ENCODE results near the gene CLTB.
"Not testable (repeated sequence)": the region's sequence is repeated elsewhere in the genome, so short reads cannot be mapped to it uniquely, and the experiment has no call there.

The CLTB gene, protein sequence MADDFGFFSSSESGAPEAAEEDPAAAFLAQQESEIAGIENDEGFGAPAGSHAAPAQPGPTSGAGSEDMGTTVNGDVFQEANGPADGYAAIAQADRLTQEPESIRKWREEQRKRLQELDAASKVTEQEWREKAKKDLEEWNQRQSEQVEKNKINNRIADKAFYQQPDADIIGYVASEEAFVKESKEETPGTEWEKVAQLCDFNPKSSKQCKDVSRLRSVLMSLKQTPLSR

DNA sequence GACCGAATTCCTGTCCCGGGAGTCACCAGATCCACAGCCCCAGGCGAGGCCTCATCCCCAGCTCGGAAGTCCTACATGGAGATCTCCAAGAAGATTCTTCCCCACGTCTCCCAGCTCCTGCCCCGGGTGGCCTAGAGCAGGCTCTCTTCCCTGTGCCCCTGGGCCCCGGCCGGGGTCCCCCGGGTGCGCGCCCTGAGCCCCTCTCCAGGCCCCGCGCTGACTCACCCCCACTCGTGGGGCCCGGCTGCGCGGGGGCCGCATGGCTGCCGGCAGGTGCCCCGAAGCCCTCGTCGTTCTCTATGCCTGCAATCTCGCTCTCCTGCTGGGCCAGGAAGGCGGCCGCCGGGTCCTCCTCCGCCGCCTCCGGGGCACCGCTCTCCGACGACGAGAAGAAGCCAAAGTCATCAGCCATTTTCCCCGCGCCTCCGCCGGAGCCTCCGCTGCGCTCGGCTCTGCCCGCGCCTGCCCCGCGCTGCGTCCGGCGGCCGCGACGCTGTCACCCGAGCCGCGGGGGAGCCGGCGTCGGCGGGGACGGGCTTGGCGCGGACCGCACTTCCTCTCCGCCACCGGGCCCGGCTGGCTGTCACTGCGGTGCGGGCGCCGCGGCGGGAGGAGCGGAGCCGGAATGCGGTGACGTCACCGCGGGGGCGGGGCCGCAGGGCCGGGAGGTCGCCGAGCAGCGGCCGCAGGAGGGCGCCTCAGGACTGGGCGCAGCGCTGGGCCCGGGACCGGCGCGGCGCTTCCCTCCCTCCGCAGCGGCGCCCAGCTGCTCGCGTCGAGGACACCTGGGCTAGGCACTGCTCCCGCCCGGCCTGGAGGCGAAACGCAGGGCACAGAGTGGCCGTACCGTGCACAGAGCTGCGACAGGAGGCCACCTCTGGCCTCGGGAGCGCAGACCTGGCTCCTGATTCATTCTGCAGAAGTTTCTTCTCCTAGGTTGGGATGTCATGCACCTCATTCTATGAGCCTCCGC, at the start of gene CLTB:
TSS of gene CLTB (minus strand) at position 588 of the 973 bp plus-strand sequence. CDS start at position 412, 176 bp downstream.
- DNase-seq (ENCODE audit: low spot score), result peak; percentile 91

DNA sequence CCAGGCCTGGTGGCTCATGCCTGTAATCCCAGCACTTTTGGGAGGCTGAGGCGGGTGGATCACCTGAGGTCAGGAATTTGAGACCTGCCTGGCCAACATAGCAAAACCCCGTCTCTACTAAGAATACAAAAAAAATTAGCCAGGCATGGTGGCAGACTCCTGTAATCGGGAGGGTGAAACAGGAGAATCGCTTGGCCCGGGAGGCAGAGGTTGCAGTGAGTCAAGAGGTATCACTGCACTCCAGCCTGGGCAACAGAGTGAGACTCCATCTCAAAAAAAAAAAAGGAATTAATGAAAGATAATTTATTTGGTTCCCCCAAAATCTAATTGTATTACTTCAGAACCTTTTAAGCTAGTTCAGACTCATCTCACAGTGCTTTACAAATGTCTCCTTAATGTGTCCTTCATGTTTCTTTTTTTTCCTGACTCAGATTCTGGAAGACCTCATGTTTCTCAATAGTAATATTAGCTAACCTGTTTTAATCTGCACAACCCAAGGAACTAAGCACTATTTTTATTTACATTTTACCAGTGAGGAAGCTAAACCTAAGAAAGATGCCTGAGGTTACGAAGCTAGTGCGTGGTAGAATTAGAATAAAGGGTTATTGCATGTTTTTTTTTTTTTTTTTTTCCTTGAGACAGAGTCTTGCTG, 46.9 kb upstream of the CLTB start:
- no peak for DNase-seq (ENCODE audit: low spot score)

DNA sequence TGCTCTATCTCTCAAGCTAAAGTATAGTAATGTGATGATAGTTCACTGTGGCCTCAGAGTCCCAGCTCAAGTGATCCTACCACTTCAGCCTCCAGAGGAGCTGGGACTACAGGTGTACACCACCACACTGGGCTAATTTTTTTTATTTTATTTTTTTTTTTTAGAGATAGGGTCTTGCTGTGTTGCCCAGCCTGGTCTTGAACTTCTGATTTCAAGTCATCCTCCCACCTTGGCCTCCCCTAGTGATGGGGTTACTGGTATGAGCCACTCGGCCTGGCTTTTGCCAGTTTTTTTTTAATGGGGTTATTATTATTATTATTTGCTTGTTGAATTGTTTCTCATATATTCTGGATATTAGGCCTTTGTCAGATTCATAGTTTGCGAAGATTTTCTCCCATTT, 45.0 kb upstream of the CLTB start:
- no peak for DNase-seq (ENCODE audit: low spot score)

DNA sequence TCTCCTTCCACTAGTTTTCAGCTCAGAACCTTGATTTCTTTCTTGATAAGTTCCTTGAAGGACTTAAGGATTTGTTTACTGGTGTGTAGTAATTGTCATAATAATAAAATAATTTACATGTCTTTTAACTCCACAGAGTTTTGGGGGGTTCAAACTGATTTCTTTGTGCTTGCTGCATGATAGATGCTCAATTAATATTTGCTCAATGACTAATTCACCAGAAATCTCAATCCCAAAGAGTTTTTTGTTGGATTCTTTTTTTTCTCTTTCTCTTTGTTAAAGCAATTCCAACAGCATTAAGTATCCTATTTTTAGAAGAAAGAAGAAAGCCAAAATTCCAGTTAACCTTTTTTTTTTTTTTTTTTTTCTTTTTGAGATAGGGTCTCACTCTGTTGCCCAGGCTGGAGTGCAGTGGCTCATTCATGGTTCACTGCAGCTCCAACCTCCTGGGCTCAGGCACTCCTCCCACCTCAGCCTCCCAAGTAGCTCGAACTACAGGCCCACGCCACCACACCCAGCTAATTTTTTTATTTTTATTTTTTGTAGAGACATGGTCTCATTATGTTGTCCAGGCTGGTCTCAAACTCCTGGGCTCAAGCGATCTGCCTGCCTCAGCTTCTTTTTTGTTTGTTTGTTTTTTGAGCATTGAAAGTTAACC, 42.7 kb upstream of the CLTB start:
- DNase-seq (ENCODE audit: low spot score), result no peak

DNA sequence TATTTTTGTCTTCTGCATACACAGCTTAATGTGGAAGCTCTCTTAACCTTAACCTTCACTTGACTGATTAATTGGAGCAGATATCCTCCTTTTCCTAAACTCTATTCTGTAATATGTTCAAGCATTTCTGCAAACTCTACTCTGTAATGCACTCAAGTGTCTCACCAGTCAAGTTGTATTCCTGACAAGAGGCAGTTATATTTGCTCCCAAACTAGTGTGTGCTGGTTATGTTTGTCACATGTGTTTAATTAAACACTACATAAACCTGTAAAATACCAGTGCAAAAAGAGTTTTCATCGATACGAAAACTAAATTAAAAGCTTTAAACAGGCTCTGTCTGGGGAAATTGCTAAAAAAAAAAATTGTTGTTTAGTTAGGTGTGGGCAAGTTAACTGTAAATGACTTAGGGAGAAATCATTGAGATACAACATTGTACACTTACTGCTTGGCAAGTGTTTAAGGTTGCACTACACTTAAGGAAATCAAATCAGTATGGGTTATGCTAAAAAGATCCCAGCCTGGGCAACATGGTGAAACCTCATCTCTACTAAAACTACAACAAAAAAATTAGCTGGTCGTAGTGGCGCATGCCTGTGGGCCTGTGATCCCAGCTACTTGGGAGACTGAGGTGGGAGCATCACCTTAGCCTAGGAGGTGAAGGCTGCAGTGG, 38.5 kb upstream of the CLTB start:
- DNase-seq (ENCODE audit: low spot score), result no peak

DNA sequence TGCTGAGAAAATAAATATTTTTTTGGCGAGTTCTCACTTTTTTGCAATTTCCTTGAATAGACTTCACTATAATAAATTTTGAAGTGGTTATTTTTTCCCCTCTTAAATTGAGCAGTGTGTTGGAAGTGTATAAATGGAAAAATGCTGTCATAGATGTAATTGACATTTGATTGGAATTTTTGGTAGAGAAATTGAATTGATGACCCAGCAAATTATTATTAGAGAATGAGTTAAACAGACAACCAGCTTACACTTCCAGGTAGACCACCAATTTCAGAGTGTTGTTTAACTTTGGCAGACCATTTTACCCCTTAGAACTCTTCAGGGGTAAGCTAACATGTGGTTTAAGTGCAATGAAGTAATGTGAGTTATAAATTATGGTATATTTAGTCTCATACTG, 33.7 kb upstream of the CLTB start:
- DNase-seq (ENCODE audit: low spot score), result no peak

DNA sequence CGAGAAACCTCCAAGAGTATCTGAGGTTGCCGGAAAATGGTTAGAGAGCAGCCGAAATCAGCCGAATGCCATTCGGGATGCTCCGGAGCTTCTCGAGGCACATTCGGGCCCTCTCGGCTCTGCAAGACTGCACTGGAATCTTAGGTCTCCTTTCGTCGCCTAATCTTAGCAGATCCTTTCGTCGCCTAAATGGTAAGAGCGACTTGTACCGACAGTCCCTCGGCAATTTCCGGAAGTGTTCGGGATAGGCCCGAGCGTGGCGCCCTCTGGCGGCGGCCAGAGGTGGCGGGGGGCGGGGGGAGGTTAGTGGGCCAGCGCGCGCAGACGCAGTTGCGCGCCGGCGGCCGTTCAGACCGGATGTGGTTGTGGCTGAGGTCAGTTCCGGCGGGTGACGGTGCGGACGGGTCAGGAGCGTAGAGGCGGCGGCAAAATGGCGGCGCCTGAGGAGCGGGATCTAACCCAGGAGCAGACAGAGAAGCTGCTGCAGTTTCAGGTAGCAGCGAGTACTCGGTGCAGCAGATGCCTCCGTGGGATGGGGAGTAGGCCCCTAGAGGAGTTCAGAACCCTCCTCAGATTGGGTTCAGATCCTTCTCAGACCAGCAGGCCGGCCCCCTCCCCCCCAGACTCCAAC, 31.8 kb upstream of the CLTB start, which contains the start of gene FAF2:
TSS of gene FAF2 (plus strand) at position 408 of the 631 bp plus-strand sequence. CDS start at position 431, 23 bp downstream.
- DNase-seq (ENCODE audit: low spot score), result peak; percentile 100

DNA sequence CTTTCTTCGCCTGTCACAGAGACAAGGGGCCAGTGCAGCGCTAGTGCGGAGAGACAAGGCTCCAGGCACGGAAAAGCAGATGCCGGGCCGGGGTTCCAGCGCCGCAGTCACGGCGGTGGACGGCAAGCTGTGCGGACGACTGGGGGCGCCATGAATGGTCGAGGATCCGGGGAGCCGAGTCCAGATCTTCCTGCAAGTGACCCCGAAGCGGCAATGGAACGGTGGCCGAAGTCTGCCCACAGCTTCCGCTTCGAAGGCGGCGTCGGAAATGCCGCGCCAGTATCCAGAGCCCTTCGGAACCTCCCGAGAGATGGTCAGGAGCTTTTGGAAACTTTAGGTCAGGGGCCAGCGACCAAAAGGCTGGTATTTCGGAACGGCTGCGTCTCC, 31.2 kb upstream of the CLTB start:
- DNase-seq (ENCODE audit: low spot score), result no peak

DNA sequence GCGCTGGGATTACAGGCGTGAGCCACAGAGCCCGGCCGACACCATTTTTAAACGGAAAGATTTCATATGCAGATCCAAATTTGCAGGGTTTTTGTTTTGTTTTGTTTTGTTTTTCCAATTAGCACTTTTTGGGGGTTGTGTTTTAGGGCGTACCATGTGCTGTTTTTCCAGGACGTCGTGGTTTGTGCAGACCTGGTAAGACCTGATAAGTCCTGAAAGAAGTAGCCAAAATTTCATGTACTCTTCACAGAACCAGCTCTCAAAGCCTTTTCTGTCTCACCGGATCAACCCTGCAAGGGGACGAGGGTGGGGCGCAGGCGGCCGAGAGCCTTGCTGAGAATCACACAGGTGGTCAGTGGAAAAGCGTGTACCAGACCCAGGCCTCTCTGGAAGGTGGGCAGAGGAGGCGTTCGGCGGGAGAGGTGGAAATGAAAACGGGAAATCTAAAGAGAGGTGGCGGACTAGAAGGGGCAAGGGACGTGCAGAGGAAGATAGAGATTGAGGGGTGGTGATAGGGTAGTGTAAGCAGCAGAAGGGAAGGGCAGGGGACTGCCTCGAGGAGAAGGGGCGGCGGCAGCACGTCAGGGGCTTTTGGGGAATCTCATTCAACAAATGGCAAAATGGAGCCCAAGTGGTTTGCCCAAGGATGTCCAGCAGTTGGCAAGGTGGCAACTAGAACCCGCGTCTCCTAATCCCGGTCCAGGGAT, 30.7 kb upstream of the CLTB start:
- DNase-seq (ENCODE audit: low spot score), result no peak

DNA sequence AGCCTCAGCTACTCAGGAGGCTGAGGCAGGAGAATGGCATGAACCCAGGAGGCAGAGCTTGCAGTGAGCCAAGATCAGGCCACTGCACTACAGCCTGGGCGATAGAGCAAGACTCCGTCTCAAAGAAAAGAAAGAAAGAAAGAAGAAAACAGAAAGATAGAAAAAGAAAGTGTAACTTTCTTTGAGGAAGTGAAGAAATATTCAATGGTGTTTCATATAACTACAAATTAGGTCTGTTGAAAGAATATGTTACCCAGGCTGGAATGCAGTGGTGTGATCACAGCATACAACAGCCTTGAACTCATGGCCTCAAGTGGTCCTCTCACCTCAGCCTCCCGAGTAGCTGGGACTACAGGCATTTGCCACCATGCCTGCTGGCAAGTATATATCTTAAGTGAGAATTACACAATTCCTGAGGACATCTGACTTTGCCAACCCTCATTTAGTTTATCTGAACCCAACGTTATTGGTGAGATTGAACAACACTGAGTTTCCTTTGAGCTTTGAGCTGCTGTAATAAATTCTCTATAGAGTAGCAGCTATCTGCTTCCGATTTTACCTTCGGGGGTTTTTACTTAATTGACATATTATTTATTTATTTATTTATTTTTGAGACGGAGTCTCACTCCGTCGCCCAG, 29.8 kb upstream of the CLTB start:
- no peak for DNase-seq (ENCODE audit: low spot score)

DNA sequence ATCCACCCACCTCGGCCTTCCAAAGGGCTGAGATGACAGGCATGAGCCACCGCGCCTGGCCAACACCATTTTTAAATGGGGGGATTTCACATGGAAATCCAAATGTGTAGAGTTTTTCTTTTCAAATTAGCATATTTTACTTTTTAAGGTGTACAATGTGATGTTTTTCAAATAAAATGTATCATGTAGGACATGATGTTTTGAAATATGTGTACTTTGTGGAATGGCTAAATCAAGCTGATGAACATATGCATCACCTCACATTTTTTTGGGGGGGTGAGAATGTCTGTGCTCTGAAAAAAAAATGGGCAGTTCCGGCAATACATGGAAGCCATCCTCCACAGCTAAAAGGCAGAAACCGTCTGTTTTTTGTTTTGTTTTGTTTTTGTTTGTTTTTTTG, 28.4 kb upstream of the CLTB start:
- no peak for DNase-seq (ENCODE audit: low spot score)

DNA sequence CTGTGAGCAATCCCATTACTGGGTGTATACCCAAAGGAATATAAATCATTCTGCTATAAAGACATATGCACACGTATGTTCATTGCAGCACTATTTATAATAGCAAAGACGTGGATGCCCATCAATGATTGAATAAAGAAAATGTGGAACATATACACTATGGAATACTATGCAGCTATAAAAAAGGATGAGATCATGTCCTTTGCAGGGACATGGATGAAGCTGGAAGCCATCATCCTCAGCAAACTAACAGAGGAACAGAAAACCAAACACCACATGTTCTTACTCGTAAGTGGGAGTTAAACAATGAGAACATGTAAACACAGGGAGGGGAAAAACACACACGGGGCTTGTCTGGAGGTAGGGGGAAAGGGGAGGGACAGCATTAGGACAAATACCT, 26.6 kb upstream of the CLTB start:
- DNase-seq (ENCODE audit: low spot score), result not testable (repeated sequence)

DNA sequence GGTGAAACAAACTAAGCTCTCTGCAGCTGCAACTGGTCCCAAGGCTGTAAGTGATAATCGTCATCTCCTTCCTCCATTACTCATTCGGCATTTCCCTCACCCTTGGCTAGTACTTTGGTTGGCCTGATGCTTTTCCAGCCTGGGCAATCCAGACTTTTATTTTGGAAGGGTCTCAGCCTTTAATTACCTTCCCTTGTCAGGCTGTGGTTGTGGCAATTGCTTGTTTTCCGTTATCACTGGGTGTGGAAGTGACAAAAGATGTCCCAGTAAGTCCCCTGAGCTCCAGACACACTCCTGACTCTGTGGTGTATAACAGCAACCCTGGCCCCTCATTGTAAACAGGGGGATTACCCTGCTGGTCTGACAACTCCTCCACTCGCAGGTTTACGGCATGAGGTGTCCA, 25.6 kb upstream of the CLTB start:
- DNase-seq (ENCODE audit: low spot score), result peak; percentile 57

DNA sequence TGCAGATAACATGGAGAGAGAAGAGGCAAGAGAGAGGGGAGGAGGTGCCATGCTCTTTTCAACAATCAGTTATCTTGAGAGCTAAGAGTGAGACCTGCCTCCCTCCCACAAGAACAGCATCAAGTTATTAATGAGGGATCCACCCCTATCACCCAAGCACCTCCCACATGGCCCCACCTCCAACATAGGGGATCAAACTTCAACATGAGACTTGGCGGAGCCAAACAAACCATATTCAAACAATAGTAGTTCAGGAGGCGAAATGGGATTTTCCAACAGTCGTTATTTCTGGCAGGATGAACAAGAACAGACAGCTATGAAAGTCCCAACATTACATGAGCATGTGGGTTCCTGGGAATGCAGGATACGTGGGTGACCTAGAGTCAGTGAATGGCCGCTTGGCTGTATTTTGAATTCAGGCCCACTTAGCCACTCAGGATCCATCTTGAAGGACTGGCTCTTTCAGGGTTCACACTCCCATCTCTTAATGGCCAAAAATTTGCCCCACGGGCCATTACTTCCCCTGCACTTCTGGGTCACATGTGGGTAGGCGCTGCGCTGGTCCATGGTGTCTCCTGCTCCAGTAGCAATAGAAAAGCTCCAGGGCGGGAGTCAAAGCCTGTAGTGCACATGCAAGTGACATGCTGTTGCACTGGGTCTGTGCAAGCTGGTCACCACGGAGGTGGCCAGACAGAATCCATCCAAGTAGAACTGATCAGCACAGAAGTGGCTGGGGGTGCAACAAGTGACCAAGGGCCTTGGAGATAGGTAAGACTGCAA, 24.8 kb upstream of the CLTB start:
- no peak for DNase-seq (ENCODE audit: low spot score)

DNA sequence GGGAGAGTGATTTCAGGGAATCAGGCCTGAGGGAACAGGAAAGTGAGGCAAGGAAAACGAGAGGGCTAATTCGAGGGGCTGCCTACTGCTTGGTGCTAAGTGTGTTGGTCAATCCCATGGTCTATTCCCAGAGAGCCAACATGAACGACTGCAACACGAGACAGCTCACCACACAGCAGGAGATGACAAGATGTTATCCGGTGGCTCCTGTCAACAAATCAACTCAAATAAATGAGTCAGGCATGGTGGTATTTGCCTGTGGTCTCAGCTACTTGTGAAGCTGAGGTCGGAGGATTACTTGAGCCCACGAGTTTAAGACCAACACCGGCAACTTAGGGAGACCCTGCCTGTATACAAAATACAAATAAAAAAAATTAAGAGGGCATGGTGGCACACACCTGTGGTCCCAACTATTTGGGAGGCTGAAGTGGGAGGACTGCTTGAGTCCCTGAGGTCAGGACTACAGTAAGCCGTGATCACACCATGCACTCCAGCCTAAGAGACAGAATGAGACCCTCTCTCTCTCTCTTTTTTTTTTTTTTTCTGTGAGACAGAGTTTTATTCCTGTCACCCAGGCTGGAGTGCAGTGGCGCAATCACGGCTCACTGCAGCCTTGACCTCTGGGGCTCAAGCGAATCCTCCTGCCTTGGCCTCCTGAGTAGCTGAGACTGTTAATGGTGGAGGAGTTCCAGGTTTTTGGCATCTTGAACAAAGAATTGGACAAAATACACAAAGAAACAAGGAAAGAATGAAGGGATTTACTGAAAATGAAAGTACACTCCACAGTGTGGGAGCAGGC, 22.8 kb upstream of the CLTB start:
- peak; percentile 59 for DNase-seq (ENCODE audit: low spot score)

DNA sequence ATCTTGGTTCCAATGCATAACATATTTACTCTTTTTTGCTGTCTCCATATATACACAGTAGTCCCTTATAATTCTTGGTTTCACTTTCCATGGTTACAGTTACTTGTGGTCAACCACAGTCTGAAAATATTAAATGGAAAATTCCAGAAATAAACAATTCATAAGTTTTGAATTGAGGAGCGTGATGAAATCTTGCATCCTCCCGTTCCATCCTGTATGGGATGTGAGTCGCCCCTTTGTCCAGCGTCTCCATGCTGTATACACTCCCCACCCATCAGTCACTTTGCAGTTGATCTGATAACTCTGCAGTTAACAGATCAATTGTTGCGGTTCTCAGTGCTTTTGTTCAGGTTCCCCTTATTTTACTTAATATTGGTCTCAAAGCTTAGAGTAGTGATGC, 20.3 kb upstream of the CLTB start:
- no peak for DNase-seq (ENCODE audit: low spot score)

DNA sequence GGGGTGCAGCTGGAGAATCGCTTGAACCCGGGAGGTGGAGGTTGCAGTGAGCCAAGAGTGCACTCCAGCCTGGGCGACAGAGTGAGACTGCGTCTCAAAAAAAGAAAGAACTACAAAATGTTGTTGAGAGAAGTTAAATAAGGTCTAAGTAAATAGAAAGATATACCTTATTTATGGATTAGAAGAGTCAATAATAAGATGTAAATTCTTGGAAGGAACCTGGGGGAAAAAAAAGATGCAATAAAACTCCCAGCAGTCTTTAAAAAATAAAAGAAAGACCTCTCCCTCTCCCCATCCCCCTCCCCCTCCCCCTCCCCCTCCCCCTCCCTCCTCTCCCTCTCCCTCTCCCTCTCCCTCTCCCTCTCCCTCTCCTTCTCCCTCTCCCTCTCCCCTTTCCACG, 16.4 kb upstream of the CLTB start:
- DNase-seq (ENCODE audit: low spot score), result no peak

DNA sequence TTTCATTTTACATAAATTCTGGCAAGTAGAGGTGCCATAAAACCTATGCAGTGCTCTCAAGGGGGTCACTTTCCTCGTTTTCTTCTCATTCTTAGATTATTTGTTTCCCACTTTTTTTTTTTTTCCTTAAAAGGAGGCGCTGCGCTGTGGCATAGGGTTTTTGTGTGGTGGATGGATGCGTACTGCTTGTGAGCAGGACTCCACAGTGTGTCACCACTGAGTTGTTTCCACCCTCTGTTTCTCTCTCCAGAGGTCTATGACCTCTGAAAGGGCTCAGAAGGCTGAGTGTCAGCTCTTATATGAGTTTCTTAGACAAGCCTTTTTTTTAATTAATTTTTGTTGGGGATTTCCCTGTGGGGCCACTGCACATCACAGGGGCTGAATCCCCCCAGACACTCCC, 13.6 kb upstream of the CLTB start:
- DNase-seq (ENCODE audit: low spot score), result no peak
